GM18909 (cell line): ENCODE results near the gene ECD.
A peak's percentile ranks its signal among the peaks of the same experiment; 100 is the strongest.
"Not testable (repeated sequence)": the region's sequence is repeated elsewhere in the genome, so short reads cannot be mapped to it uniquely, and the experiment has no call there.

Source experiments
- ATAC-seq: cut with Tn5 transposase; IDR thresholded peaks from one replicate; pipeline ENCODE4 v1.9.1; 2021; ENCODE audit warnings: mild to moderate bottlenecking; ENCODE audit not compliant: unreplicated experiment, poor library complexity

The ECD gene

DNA sequence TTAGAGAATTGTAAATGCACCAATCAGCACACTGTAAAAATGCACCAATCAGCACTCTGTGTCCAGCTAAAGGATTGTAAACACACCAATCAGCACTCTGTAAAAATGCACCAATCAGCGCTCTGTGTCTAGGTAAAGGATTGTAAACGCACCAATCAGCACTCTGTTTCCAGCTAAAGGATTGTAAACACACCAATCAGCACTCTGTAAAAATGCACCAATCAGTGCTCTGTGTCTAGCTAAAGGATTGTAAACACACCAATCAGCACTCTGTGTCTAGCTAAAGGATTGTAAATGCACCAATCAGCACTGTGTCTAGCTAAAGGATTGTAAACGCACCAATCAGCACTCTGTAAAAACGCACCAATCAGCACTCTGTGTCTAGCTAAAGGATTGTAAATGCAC lies 58.6 kb downstream of the ECD start:
- not testable (repeated sequence) for ATAC-seq

DNA sequence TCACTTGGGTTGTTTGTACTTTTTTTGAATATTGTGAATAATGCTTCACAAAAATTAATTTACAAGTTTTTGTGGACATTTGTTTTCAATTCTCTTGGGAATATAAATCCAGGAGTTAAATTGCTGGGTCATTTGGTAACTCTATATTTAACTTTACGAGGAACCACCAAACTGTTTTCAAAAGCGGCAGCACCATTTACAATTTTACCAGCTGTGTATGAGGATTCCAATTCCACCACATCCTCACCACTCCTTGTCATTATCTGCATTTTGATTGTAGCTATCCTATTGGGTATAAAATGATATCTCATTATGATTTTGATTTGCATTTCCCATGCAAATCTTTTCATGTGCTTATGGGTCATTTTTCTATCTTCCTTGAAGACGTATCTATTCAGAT lies 61.5 kb downstream of the ECD start:
- no peak for ATAC-seq

GRCh38 chr10:73099141-73099540 lies 68.7 kb downstream of the ECD start:
- no peak for ATAC-seq

GRCh38 chr10:73097305-73097670 lies 70.5 kb downstream of the ECD start:
- ATAC-seq: no peak

DNA sequence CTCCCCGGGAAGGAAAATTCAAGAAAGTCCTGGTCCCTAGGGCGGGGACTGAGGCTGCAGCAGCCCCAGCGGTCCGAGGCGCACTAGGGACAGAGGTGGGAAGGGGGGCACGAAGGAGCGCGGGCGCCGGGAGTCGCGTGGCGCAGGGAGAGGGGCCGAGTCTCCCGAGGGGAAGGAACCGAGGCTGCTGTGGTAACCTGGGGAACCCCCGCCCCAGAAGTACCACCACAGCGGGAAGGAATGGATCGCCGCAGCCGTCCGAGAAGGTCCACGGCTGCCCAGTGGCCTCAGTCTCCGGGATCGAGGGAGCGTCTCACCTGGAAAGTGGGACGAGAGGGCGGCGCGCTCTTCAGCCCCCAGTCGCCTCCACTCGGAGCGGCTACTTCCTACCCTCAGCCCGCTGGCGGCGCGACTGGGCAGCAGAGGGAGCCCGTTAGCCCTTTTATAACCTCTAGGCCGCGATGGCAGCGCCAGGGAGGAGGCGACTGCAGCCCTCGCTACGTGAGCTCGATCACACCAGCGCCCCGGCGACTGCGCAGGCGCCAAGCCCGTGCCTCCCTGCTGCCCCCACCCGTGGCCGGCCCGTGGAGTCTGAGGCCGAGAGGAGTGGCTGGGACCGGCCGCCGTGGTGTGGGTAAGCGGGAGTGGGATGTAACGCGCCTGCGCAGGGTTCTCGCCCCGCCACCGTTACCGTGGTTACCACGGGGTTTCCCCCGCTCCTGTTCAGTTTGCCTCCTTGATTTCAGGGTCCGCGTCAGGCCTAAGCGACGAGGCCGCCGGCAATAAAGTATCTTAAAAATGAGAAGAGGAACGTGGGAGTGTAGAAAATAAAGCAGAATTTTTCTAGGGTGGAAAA lies 71.1 kb downstream of the ECD start, which contains the start of gene P4HA1:
P4HA1 (minus strand) TSS at position 418 of the 856 bp plus-strand sequence. CDS start 21,983 bp downstream, outside the sequence.
- ATAC-seq: peak; percentile 87

GRCh38 chr10:73096041-73096448 lies 71.8 kb downstream of the ECD start:
- peak; percentile 36 for ATAC-seq

DNA sequence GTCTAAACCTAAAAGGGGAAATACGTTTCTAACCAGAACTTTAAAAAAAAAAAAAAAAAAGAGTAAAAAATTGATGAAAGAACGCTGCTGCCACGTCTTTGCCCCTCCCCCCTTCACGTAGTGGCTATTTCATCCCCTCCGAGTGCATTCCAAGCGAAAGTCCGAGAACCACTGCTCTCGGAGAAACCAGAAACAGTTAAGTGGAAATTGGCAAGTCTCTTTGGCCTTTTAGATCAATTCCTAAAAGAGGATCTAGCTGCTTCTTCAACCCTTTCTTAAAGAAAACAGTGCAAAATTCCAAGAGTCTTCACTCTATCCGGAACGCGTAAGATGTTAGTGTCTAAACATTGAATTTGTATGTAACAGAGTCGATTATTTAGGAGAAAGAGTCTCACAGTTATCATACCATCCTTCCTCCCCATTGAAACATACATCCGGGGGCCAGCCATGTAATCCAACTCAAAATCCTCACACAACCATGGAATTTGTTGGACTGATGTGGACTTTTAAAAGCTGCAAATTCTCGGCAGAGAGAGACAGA lies 72.3 kb downstream of the ECD start:
- no peak for ATAC-seq

GRCh38 chr10:73094986-73095480 lies 72.8 kb downstream of the ECD start:
- no peak for ATAC-seq

- ATAC-seq: no peak
Measured at GRCh38 chr10:73093922-73094850, 73.6 kb downstream of the ECD start.

DNA sequence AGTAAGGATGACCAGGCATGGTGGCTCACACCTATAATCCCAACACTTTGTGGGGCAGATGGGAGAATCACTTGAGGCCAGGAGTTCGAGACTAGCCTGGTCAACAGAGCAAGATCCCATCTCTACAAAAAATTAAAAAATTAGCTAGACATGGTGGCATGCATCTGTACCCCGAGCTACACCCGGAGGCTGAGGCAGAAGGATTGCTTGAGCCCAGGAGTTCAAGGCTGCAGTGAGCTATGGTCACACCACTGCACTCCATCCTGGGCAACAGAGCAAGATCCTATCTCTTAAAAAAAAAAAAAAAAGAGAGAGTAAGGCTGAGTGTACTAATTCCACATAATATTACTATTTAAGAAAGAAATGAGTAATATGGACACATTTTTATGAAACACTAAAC lies 75.0 kb downstream of the ECD start:
- no peak for ATAC-seq

GRCh38 chr10:73088304-73088703 lies 79.5 kb downstream of the ECD start:
- no peak for ATAC-seq

- ATAC-seq: no peak
Measured at GRCh38 chr10:73086816-73087215, 81.0 kb downstream of the ECD start.

- ATAC-seq: no peak
Measured at GRCh38 chr10:73084209-73084608, 83.6 kb downstream of the ECD start.
